Measurements from ENCODE around the gene GDF2.

Gene GDF2

DNA sequence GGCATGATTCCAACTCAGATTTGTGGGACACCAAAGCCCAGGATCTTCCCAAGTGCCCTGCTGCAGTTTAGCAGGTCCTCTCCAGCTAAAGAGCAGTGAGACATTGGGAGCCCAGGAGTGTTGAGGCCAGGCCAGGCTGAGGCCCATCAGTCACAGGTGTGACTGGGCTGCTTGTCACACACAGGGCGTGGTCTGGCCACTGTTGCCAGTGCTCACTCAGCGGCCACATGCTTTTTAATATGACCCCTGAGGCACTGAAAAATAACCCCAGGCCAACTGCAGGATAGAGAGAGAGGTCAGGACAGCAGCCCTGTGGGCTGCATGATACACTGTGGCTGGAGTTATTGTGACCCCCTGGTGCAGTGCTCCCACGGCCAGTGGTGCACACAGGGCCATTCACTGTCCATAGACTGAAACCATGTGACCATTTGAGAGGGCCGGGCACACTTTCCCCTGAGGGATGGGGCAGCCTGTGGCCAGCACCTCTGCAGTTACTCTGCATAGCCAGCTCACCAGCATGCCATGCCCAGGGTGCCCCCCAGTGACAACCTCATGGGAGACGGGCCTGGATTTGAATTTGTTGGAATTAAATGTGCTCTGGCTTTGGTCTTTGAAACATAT lies 4.2 kb downstream of the GDF2 start:
- TF ChIP-seq, protein P1, sequence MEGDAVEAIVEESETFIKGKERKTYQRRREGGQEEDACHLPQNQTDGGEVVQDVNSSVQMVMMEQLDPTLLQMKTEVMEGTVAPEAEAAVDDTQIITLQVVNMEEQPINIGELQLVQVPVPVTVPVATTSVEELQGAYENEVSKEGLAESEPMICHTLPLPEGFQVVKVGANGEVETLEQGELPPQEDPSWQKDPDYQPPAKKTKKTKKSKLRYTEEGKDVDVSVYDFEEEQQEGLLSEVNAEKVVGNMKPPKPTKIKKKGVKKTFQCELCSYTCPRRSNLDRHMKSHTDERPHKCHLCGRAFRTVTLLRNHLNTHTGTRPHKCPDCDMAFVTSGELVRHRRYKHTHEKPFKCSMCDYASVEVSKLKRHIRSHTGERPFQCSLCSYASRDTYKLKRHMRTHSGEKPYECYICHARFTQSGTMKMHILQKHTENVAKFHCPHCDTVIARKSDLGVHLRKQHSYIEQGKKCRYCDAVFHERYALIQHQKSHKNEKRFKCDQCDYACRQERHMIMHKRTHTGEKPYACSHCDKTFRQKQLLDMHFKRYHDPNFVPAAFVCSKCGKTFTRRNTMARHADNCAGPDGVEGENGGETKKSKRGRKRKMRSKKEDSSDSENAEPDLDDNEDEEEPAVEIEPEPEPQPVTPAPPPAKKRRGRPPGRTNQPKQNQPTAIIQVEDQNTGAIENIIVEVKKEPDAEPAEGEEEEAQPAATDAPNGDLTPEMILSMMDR (IDR thresholded peaks at IDR 0.05) = no peak
- Mint-ChIP-seq H3K27me3 (ENCODE audit: low read depth, poor library complexity) (peaks cover 6% of the 10 kb centered on the region), H3K27ac (no peak overlapping the region), H3K36me3 (ENCODE audit: low read depth) (no peaks in the 10 kb centered on the region), H3K9me3 (no peaks in the 10 kb centered on the region), H3K4me3 (no peak overlapping the region), H3K4me1 (no peaks in the 10 kb centered on the region)
- DNase-seq = no peak

DNA sequence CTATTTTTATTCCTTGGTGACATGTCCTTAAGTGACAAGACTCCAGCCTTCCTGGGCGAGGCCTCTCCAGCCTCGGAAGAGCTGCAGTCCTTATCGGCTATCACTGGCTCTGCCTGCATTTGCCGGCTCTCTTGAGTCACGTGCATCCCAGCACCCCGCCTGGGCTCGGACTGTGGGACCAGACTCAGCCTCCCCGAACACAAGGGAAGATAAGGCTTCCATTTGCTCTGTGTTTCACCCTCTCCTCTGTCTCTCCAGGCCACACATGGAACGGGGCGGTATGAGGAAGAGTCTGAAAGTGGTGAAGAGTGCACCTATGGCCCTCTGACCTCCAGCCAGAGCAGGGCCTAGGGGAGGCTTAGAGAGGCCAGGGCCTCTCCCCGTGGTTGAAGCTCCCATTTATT lies 4.7 kb downstream of the GDF2 start:
- no peak for DNase-seq
- Mint-ChIP-seq H3K4me3 (no peak overlapping the region), H3K27ac (no peak overlapping the region), H3K4me1 (peaks cover 4% of the 10 kb centered on the region), H3K9me3 (no peaks in the 10 kb centered on the region), H3K27me3 (ENCODE audit: low read depth, poor library complexity) (peaks cover 6% of the 10 kb centered on the region), H3K36me3 (ENCODE audit: low read depth) (no peaks in the 10 kb centered on the region)
- TF ChIP-seq, protein P1 (IDR thresholded peaks at IDR 0.05) = no peak

DNA sequence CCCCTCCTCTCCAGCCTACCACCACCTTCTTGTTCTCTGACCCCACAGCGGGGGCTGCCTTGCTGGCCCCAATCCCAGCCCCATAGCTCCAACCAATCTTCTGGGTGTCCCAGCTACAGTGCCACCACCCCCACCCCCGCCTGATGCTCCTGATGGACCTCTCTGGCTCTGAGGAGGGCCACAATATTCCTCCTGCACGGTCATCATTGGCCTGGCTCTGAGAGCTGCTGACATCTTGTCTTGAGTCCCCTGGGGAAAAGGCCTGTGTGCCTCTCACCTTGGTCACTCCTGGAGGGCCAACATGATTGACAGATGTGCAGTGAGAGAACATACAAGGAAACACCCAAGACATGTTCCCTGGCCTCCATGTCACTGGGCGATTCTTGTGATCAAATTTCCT lies 7.6 kb downstream of the GDF2 start:
- Mint-ChIP-seq H3K27ac (no peak overlapping the region), H3K9me3 (no peaks in the 10 kb centered on the region), H3K4me1 (peaks cover 5% of the 10 kb centered on the region), H3K4me3 (no peak overlapping the region), H3K36me3 (ENCODE audit: low read depth) (no peaks in the 10 kb centered on the region), H3K27me3 (ENCODE audit: low read depth, poor library complexity) (peaks cover 16% of the 10 kb centered on the region)
- no peak for DNase-seq
- TF ChIP-seq, protein P1 (IDR thresholded peaks at IDR 0.05) = no peak

DNA sequence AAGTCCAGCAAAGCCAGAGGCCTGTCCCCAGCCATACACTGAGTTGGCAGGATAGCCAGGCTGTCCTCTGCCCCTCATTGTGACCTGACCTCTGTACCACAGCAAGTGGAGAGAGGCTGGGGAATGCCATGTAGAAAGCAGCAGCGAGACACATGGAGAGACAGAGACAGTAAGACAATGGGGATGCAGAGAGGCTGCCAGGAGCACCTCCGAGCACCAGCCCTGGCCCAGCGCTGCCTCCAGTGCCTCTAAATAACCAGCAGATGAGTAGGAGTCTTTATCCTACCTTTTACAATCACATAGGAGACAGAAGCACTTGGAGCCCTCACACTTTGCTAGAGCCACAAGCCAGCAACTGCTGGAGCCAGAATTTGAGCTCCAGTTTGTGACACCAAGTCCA lies 8.1 kb downstream of the GDF2 start:
- TF ChIP-seq, protein P1 (IDR thresholded peaks at IDR 0.05) = no peak
- Mint-ChIP-seq H3K9me3 (no peaks in the 10 kb centered on the region), H3K4me1 (peaks cover 5% of the 10 kb centered on the region), H3K27ac (no peak overlapping the region), H3K36me3 (ENCODE audit: low read depth) (no peaks in the 10 kb centered on the region), H3K4me3 (no peak overlapping the region), H3K27me3 (ENCODE audit: low read depth, poor library complexity) (peaks cover 19% of the 10 kb centered on the region)
- DNase-seq = no peak

DNA sequence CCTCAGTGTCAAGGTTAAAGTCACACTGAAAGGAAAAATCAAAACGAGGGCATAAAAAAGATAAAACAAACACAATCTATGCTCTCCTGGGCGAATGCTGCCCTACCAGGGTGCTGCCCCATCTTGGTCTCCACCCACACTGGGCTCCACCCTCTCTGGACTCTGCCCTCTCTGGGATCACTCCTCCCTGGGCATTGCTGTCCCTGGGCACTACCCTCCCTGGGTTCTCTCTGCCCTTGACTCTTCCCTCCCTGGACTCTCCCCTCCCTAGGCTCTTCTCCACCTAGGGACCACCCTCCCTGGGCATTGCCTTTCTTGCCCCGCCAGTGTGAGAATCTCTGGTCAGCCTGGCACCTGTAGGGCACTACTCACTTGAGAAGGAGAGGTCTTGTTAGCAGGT lies 8.6 kb downstream of the GDF2 start:
- Mint-ChIP-seq H3K27me3 (ENCODE audit: low read depth, poor library complexity) (peaks cover 23% of the 10 kb centered on the region), H3K4me3 (no peak overlapping the region), H3K4me1 (peaks cover 5% of the 10 kb centered on the region), H3K9me3 (no peaks in the 10 kb centered on the region), H3K36me3 (ENCODE audit: low read depth) (no peaks in the 10 kb centered on the region), H3K27ac (no peak overlapping the region)
- DNase-seq = no peak
- TF ChIP-seq, protein P1 (IDR thresholded peaks at IDR 0.05) = no peak

DNA sequence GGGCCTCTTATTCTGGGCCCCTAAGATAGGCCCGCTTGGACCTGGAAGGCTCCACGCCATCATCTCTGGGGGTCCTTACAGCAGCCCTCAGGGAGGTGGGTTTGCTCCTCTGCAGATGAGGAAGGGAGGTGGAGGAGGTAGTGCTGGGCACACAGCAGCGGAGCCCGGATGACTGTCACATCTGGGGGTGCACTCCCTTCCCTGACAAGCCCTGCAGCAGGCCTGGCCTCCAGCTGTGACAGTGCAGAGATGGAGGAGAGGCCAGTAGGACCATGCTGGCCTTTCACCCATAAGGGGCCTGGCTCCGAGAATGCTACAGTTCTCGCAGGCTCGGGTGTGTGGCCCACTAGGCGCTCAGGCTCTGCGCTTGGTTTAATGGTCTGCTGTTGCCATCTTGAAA lies 9.2 kb downstream of the GDF2 start:
- DNase-seq = no peak
- H3K9me3 Mint-ChIP-seq = no peaks in the 10 kb centered on the region
- no peak overlapping the region for H3K4me3 Mint-ChIP-seq
- H3K27me3 Mint-ChIP-seq (ENCODE audit: low read depth, poor library complexity) = peaks cover 25% of the 10 kb centered on the region
- H3K4me1 Mint-ChIP-seq = peaks cover 5% of the 10 kb centered on the region
- no peaks in the 10 kb centered on the region for H3K36me3 Mint-ChIP-seq (ENCODE audit: low read depth)
- TF ChIP-seq, protein P1 (IDR thresholded peaks at IDR 0.05) = no peak
- H3K27ac Mint-ChIP-seq = no peak overlapping the region
